GM23338 (cell line): ENCODE data around the gene HIVEP3. TPM values are rescaled to one million over a fixed set of nuclear protein-coding genes. Genes with fewer than 3 reads are reported as not detected.

ENCODE experiments used
- ATAC-seq: fragments of 200-7000 bp; cut with Tn5 transposase; 3 replicates; pipeline ENCODE4 v1.9.1; 2020
- DNase-seq: peaks from one replicate; pipeline ENCODE4 v3.0.0-alpha.2; 2015; ENCODE audit warnings: low spot score
- H2AFZ ChIP-seq: fragments of 200-600 bp; sonication (generic); 2 replicates; pipeline ENCODE4 v1.8.0; 2016; ENCODE audit warnings: antibody characterized with exemption, mild to moderate bottlenecking, moderate library complexity
- H3F3A ChIP-seq: fragments of 200-600 bp; sonication (generic); replicated peaks from 2 replicates; pipeline ENCODE4 v1.8.0; 2017; ENCODE audit warnings: antibody characterized with exemption, mixed run types, low read depth
- H3K27ac ChIP-seq: fragments of 200-600 bp; sonication (generic); 2 replicates; pipeline ENCODE4 v1.6.1; 2016; ENCODE audit warnings: low read depth
- H3K27me3 ChIP-seq: fragments of 200-600 bp; sonication (generic); 2 replicates; pipeline ENCODE4 v1.8.0; 2016; ENCODE audit warnings: mild to moderate bottlenecking, mixed run types, moderate library complexity; ENCODE audit not compliant: insufficient read depth
- H3K36me3 ChIP-seq: fragments of 200-600 bp; sonication (generic); 2 replicates; pipeline ENCODE4 v1.8.0; 2016; ENCODE audit warnings: mild to moderate bottlenecking; ENCODE audit not compliant: insufficient read depth
- H3K4me1 ChIP-seq: fragments of 200-600 bp; sonication (generic); 2 replicates; pipeline ENCODE4 v1.8.0; 2016; ENCODE audit warnings: mild to moderate bottlenecking, moderate library complexity; ENCODE audit not compliant: insufficient read depth
- H3K4me2 ChIP-seq: fragments of 200-600 bp; sonication (generic); 2 replicates; pipeline ENCODE4 v1.7.1; 2017; ENCODE audit warnings: mixed run types
- H3K4me3 ChIP-seq: fragments of 200-600 bp; sonication (generic); 2 replicates; pipeline ENCODE4 v1.6.1; 2016; ENCODE audit warnings: mixed run types
- H3K79me2 ChIP-seq: fragments of 200-600 bp; sonication (generic); replicated peaks from 2 replicates; pipeline ENCODE4 v1.8.0; 2017; ENCODE audit warnings: mild to moderate bottlenecking; ENCODE audit not compliant: insufficient read depth
- H3K9me2 ChIP-seq: fragments of 200-600 bp; sonication (generic); 2 replicates; pipeline ENCODE4 v1.8.0; 2017; ENCODE audit not compliant: insufficient read depth
- H4K20me1 ChIP-seq: fragments of 200-600 bp; sonication (generic); replicated peaks from 2 replicates; pipeline ENCODE4 v1.8.0; 2017; ENCODE audit warnings: mild to moderate bottlenecking; ENCODE audit not compliant: insufficient read depth
- H3K27ac Mint-ChIP-seq: 2 replicates; pipeline ENCODE4 v1.8.0; 2020; ENCODE audit warnings: inconsistent platforms, mild to moderate bottlenecking, moderate library complexity, mixed read lengths
- H3K27me3 Mint-ChIP-seq: 3 replicates; pipeline ENCODE4 v1.8.0; 2022; ENCODE audit warnings: low read depth, mild to moderate bottlenecking, moderate library complexity, mixed read lengths, inconsistent platforms; ENCODE audit not compliant: insufficient read depth, poor library complexity
- H3K36me3 Mint-ChIP-seq: 3 replicates; pipeline ENCODE4 v1.8.0; 2021; ENCODE audit warnings: low read depth, mild to moderate bottlenecking, inconsistent platforms, moderate library complexity, mixed read lengths
- H3K4me1 Mint-ChIP-seq: 3 replicates; pipeline ENCODE4 v1.8.0; 2020; ENCODE audit warnings: mild to moderate bottlenecking, inconsistent platforms, mixed read lengths
- H3K4me3 Mint-ChIP-seq: 3 replicates; pipeline ENCODE4 v1.8.0; 2021; ENCODE audit warnings: moderate library complexity, mild to moderate bottlenecking, inconsistent platforms, mixed read lengths
- H3K9me3 Mint-ChIP-seq: 3 replicates; pipeline ENCODE4 v1.8.0; 2020; ENCODE audit warnings: moderate library complexity, mild to moderate bottlenecking, inconsistent platforms, mixed read lengths
- EZH2 ChIP-seq: fragments of 200-600 bp; sonication (generic); IDR thresholded peaks from one replicate; pipeline ENCODE4 v1.8.0; 2017; ENCODE audit warnings: antibody characterized with exemption, mild to moderate bottlenecking, low read depth; ENCODE audit not compliant: unreplicated experiment
- EZH2phosphoT487 ChIP-seq: fragments of 200-600 bp; sonication (generic); IDR thresholded peaks from one replicate; pipeline ENCODE4 v1.8.1; 2018; ENCODE audit warnings: antibody characterized with exemption; ENCODE audit not compliant: unreplicated experiment
- JUNB ChIP-seq: IDR thresholded peaks from one replicate; pipeline ENCODE4 v1.6.1; 2016; ENCODE audit warnings: antibody characterized with exemption; ENCODE audit not compliant: unreplicated experiment
- NANOG ChIP-seq: IDR thresholded peaks from 2 replicates; pipeline ENCODE4 v1.6.1; 2016; ENCODE audit warnings: antibody characterized with exemption, borderline replicate concordance
- POLR2AphosphoS5 ChIP-seq: IDR thresholded peaks from 2 replicates; pipeline ENCODE4 v1.6.1; 2016; ENCODE audit warnings: antibody characterized with exemption, low read depth
- REST ChIP-seq: IDR thresholded peaks from one replicate; pipeline ENCODE4 v1.6.1; 2018; ENCODE audit warnings: antibody characterized with exemption; ENCODE audit not compliant: unreplicated experiment
- STAT1 ChIP-seq: IDR thresholded peaks from one replicate; pipeline ENCODE4 v1.6.1; 2016; ENCODE audit warnings: antibody characterized with exemption; ENCODE audit not compliant: unreplicated experiment
- ZNF114 ChIP-seq: fragments of 250-450 bp; sonication (Bioruptor Pico); IDR thresholded peaks from 2 replicates; pipeline ENCODE4 v1.5.0; 2020; ENCODE audit warnings: mild to moderate bottlenecking, moderate library complexity
- polyA plus RNA-seq: library from polyadenylated mRNA; unstranded; fragments of >200 nt; fragmentation: Nextera tagmentation; extraction: Ambion mirVana; gene quantifications from 2 replicates; pipeline ENCODE4 v1.2.1, GENCODE V29; 2016
- total RNA-seq: library from RNA; depleted of rRNA; stranded (reverse); fragments of >200 nt; shearing (Covaris generic); gene quantifications from 2 replicates; pipeline ENCODE4 v1.2.3, GENCODE V29; 2014
- TF ChIP-seq, protein P1 (sequence below): IDR thresholded peaks from 2 replicates; pipeline ENCODE4 v1.6.1; 2016; ENCODE audit warnings: antibody characterized with exemption

Gene HIVEP3
- total and polyA plus RNA-seq, 2 experiments from 2014 or later: 0.14 to 0.24 TPM

GRCh38 chr1:41568204-41568603 lies 350.5 kb downstream of the HIVEP3 start (continued):
- TF ChIP-seq REST: no peak
- TF ChIP-seq EZH2: no peak
- TF ChIP-seq, protein P1, sequence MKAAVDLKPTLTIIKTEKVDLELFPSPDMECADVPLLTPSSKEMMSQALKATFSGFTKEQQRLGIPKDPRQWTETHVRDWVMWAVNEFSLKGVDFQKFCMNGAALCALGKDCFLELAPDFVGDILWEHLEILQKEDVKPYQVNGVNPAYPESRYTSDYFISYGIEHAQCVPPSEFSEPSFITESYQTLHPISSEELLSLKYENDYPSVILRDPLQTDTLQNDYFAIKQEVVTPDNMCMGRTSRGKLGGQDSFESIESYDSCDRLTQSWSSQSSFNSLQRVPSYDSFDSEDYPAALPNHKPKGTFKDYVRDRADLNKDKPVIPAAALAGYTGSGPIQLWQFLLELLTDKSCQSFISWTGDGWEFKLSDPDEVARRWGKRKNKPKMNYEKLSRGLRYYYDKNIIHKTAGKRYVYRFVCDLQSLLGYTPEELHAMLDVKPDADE: no peak
- TF ChIP-seq NANOG: no peak
- TF ChIP-seq ZNF114 (CRISPR knock-in tag): no peak

GRCh38 chr1:41566969-41567368 lies 351.8 kb downstream of the HIVEP3 start:
- Histone ChIP-seq H3K4me2 (no peak overlapping the region), H2AFZ (no peak overlapping the region), H3K27me3 (no peaks in the 10 kb centered on the region), H3F3A (no peaks in the 10 kb centered on the region), H4K20me1 (no peaks in the 10 kb centered on the region), H3K9me2 (no peaks in the 10 kb centered on the region), H3K36me3 (no peaks in the 10 kb centered on the region), H3K4me3 (no peak overlapping the region), H3K79me2 (no peaks in the 10 kb centered on the region), H3K4me1 (no peaks in the 10 kb centered on the region), H3K27ac (no peak overlapping the region)
- no peak for TF ChIP-seq POLR2AphosphoS5
- no peak for TF ChIP-seq JUNB
- DNase-seq (no peak), ATAC-seq (no peak)
- Mint-ChIP-seq H3K27me3 (peaks cover 9% of the 10 kb centered on the region), H3K4me3 (no peak overlapping the region), H3K4me1 (peaks cover 3% of the 10 kb centered on the region; the same call in 1 of the 3 replicates), H3K9me3 (no peaks in the 10 kb centered on the region), H3K36me3 (no peaks in the 10 kb centered on the region; the same call in 2 of the 3 replicates), H3K27ac (no peak overlapping the region)

GRCh38 chr1:41566274-41566885 lies 352.3 kb downstream of the HIVEP3 start:
- H3K4me3 ChIP-seq: no peak overlapping the region
- no peak overlapping the region for H3K27ac Mint-ChIP-seq
- H3K9me2 ChIP-seq: no peaks in the 10 kb centered on the region
- no peaks in the 10 kb centered on the region for H3K9me3 Mint-ChIP-seq
- peaks cover 3% of the 10 kb centered on the region; the same call in 1 of the 3 replicates for H3K4me1 Mint-ChIP-seq
- H3K27me3 ChIP-seq: no peaks in the 10 kb centered on the region
- no peaks in the 10 kb centered on the region for H3K4me1 ChIP-seq
- H3K27me3 Mint-ChIP-seq: peaks cover 9% of the 10 kb centered on the region
- no peak for ATAC-seq
- no peaks in the 10 kb centered on the region for H3K79me2 ChIP-seq
- no peaks in the 10 kb centered on the region; the same call in 2 of the 3 replicates for H3K36me3 Mint-ChIP-seq
- no peak for DNase-seq
- no peaks in the 10 kb centered on the region for H3F3A ChIP-seq
- no peak overlapping the region for H3K4me3 Mint-ChIP-seq
- H3K36me3 ChIP-seq: no peaks in the 10 kb centered on the region
- H3K27ac ChIP-seq: no peak overlapping the region
- no peaks in the 10 kb centered on the region for H4K20me1 ChIP-seq
- H2AFZ ChIP-seq: no peak overlapping the region
- no peak overlapping the region for H3K4me2 ChIP-seq
- TF ChIP-seq EZH2 (no peak), STAT1 (no peak), POLR2AphosphoS5 (no peak), ZNF114 (CRISPR knock-in tag) (no peak), EZH2phosphoT487 (no peak)
